Measurements from ENCODE around the gene PUSL1. TPM values are rescaled to one million over a fixed set of nuclear protein-coding genes. Genes with fewer than 3 reads are reported as not detected.
A peak's percentile ranks its signal among the peaks of the same experiment; 100 is the strongest.

The PUSL1 gene
- total RNA-seq, 1 experiment from 2014 or later = 132 TPM

- H3K4me2 ChIP-seq (ENCODE audit: low read length) = peak overlapping the region; percentile 95
- H2AFZ ChIP-seq (ENCODE audit: low read length) = no peak overlapping the region
- H3K9me2 ChIP-seq (replicated peaks; ENCODE audit: low read length) = no peaks in the 10 kb centered on the region
- POLR2A ChIA-PET (ENCODE audit: unreplicated experiment) = no interaction called here
- ATAC-seq (no peak), DNase-seq (no peak)
- H3K27ac ChIP-seq (ENCODE audit: low read length) = no peak overlapping the region
- no peak overlapping the region for H3K9ac ChIP-seq (ENCODE audit: low read length)
- TF ChIP-seq CTCF (conservative IDR thresholded peaks at IDR 0.05; ENCODE audit: low read depth, low read length) (no peak), EZH2 (IDR thresholded peaks at IDR 0.05; ENCODE audit: low read length, unreplicated experiment) (no peak), EZH2phosphoT487 (IDR thresholded peaks at IDR 0.05; ENCODE audit: borderline replicate concordance, low read length) (no peak)
- peaks cover 26% of the 10 kb centered on the region for H3K4me1 ChIP-seq (ENCODE audit: insufficient read depth, low read length)
- peak overlapping the region; percentile 96; the same call in 1 of the 2 replicates for H3K4me3 ChIP-seq (ENCODE audit: low read length)
- BruUV-seq (replicated peaks) = no TSS peak
- peaks cover 28% of the 10 kb centered on the region for H3K36me3 ChIP-seq (ENCODE audit: low read depth, low read length)
- peaks cover 60% of the 10 kb centered on the region for H3K79me2 ChIP-seq (ENCODE audit: low read length)
- intact Hi-C loops (cut with micrococcal nuclease) = no loop called here
- CTCF ChIA-PET = no interaction called here
- no peaks in the 10 kb centered on the region for H3F3A ChIP-seq (ENCODE audit: low read length, unreplicated experiment)
- no peaks in the 10 kb centered on the region for H3K27me3 ChIP-seq (ENCODE audit: low read length)
- peaks cover 7% of the 10 kb centered on the region; the same call in 1 of the 2 replicates for H4K20me1 ChIP-seq (ENCODE audit: low read length)
- H3K9me3 ChIP-seq (ENCODE audit: low read length) = no peaks in the 10 kb centered on the region
Observed at GRCh38 chr1:1310476-1311053, 2.2 kb downstream of the PUSL1 start.

- TF ChIP-seq CTCF (conservative IDR thresholded peaks at IDR 0.05; ENCODE audit: low read depth, low read length) = no peak
- no peak for TF ChIP-seq EZH2phosphoT487 (IDR thresholded peaks at IDR 0.05; ENCODE audit: borderline replicate concordance, low read length)
- no peak for TF ChIP-seq EZH2 (IDR thresholded peaks at IDR 0.05; ENCODE audit: low read length, unreplicated experiment)
- H3K9me3 ChIP-seq (ENCODE audit: low read length) = no peaks in the 10 kb centered on the region
- H3K9ac ChIP-seq (ENCODE audit: low read length) = no peak overlapping the region
- no peak overlapping the region for H2AFZ ChIP-seq (ENCODE audit: low read length)
- intact Hi-C loops (cut with micrococcal nuclease) = no loop called here
- no peaks in the 10 kb centered on the region for H3K9me2 ChIP-seq (replicated peaks; ENCODE audit: low read length)
- H4K20me1 ChIP-seq (ENCODE audit: low read length) = peaks cover 7% of the 10 kb centered on the region; the same call in 1 of the 2 replicates
- peaks cover 58% of the 10 kb centered on the region for H3K79me2 ChIP-seq (ENCODE audit: low read length)
- ChIA-PET POLR2A (ENCODE audit: unreplicated experiment) (no interaction called here), CTCF (no interaction called here)
- H3K36me3 ChIP-seq (ENCODE audit: low read depth, low read length) = peaks cover 32% of the 10 kb centered on the region
- H3K27me3 ChIP-seq (ENCODE audit: low read length) = no peaks in the 10 kb centered on the region
- H3K27ac ChIP-seq (ENCODE audit: low read length) = no peak overlapping the region
- no peak overlapping the region for H3K4me3 ChIP-seq (ENCODE audit: low read length)
- DNase-seq (no peak), ATAC-seq (no peak)
- no TSS peak for BruUV-seq (replicated peaks)
- H3F3A ChIP-seq (ENCODE audit: low read length, unreplicated experiment) = no peaks in the 10 kb centered on the region
- no peak overlapping the region for H3K4me2 ChIP-seq (ENCODE audit: low read length)
- peaks cover 17% of the 10 kb centered on the region for H3K4me1 ChIP-seq (ENCODE audit: insufficient read depth, low read length)
Observed at GRCh38 chr1:1311107-1312104, 3.0 kb downstream of the PUSL1 start.

All from PC-3 (cell line).